HepG2 (cell line): Measurements from ENCODE around the gene RABGGTA. TPM values are rescaled to one million over a fixed set of nuclear protein-coding genes. Genes with fewer than 3 reads are reported as not detected.

Experiments
- ARHGAP35 ChIP-seq: sonication (generic); formaldehyde crosslinking; IDR thresholded peaks from 2 replicates; pipeline ENCODE4 v1.9.0; 2022; ENCODE audit warnings: mild to moderate bottlenecking, inconsistent platforms, moderate library complexity, missing genetic modification reagents, borderline replicate concordance
- ATF5 ChIP-seq: sonication (generic); formaldehyde crosslinking; IDR thresholded peaks from 2 replicates; pipeline ENCODE4 v1.4.0; 2020; ENCODE audit warnings: mild to moderate bottlenecking, low read depth, missing genetic modification reagents
- DPF2 ChIP-seq: sonication (generic); formaldehyde crosslinking; IDR thresholded peaks from 2 replicates; pipeline ENCODE4 v1.4.0; 2020; ENCODE audit warnings: mild to moderate bottlenecking, low read depth, missing genetic modification reagents, borderline replicate concordance
- FOXK1 ChIP-seq: sonication (generic); formaldehyde crosslinking; IDR thresholded peaks from 2 replicates; pipeline ENCODE4 v1.4.0; 2020; ENCODE audit warnings: low read depth, missing genetic modification reagents, borderline replicate concordance
- GTF3A ChIP-seq: sonication (generic); formaldehyde crosslinking; conservative IDR thresholded peaks from 2 replicates; pipeline ENCODE4 v1.4.0; 2020; ENCODE audit warnings: mild to moderate bottlenecking, missing genetic modification reagents
- HDAC1 ChIP-seq: sonication (generic); formaldehyde crosslinking; IDR thresholded peaks from 2 replicates; pipeline ENCODE4 v1.5.1; 2020; ENCODE audit warnings: mild to moderate bottlenecking, missing genetic modification reagents
- ISL2 ChIP-seq: sonication (generic); formaldehyde crosslinking; IDR thresholded peaks from 2 replicates; pipeline ENCODE4 v1.5.0; 2020; ENCODE audit warnings: missing genetic modification reagents
- JUND ChIP-seq: sonication (generic); formaldehyde crosslinking; IDR thresholded peaks from 2 replicates; pipeline ENCODE4 v1.8.0; 2022; ENCODE audit warnings: mild to moderate bottlenecking, missing genetic modification reagents
- KLF13 ChIP-seq: sonication (generic); formaldehyde crosslinking; IDR thresholded peaks from 2 replicates; pipeline ENCODE4 v1.4.0; 2020; ENCODE audit warnings: mild to moderate bottlenecking, missing genetic modification reagents
- POLR2AphosphoS5 ChIP-seq: IDR thresholded peaks from 2 replicates; pipeline ENCODE4 v1.6.1; 2012; ENCODE audit warnings: low read depth, low read length
- SP140L ChIP-seq: sonication (generic); formaldehyde crosslinking; IDR thresholded peaks from 2 replicates; pipeline ENCODE4 v1.4.0; 2020; ENCODE audit warnings: missing genetic modification reagents, borderline replicate concordance
- SRF ChIP-seq: IDR thresholded peaks from 2 replicates; pipeline ENCODE4 v1.6.1; 2011; ENCODE audit warnings: mild to moderate bottlenecking, low read depth, low read length, moderate library complexity
- SSRP1 ChIP-seq: IDR thresholded peaks from 2 replicates; pipeline ENCODE4 v1.6.1; 2016; ENCODE audit warnings: control low read depth
- THAP8 ChIP-seq: sonication (generic); formaldehyde crosslinking; IDR thresholded peaks from 2 replicates; pipeline ENCODE4 v1.5.1; 2020; ENCODE audit warnings: missing genetic modification reagents, mild to moderate bottlenecking, borderline replicate concordance
- ZBTB43 ChIP-seq: sonication (generic); formaldehyde crosslinking; conservative IDR thresholded peaks from 2 replicates; pipeline ENCODE4 v1.4.0; 2020; ENCODE audit warnings: missing genetic modification reagents
- ZFP36 ChIP-seq: fragments of 150-350 bp; IDR thresholded peaks from 2 replicates; pipeline ENCODE4 v1.6.1; 2018; ENCODE audit warnings: borderline replicate concordance, low read length, low read depth; ENCODE audit not compliant: partially characterized antibody
- ZIK1 ChIP-seq: sonication (generic); formaldehyde crosslinking; IDR thresholded peaks from 2 replicates; pipeline ENCODE4 v1.5.0; 2020; ENCODE audit warnings: mild to moderate bottlenecking, low read depth, missing genetic modification reagents, borderline replicate concordance
- ZNF33B ChIP-seq: sonication (generic); formaldehyde crosslinking; IDR thresholded peaks from 2 replicates; pipeline ENCODE4 v1.5.1; 2020; ENCODE audit warnings: mild to moderate bottlenecking, missing genetic modification reagents
- ZNF343 ChIP-seq: sonication (generic); formaldehyde crosslinking; IDR thresholded peaks from 2 replicates; pipeline ENCODE4 v1.4.0; 2020; ENCODE audit warnings: mild to moderate bottlenecking, missing genetic modification reagents
- ZNF510 ChIP-seq: sonication (generic); formaldehyde crosslinking; IDR thresholded peaks from 2 replicates; pipeline ENCODE4 v1.4.0; 2020; ENCODE audit warnings: low read depth, mild to moderate bottlenecking, missing genetic modification reagents
- ZNF703 ChIP-seq: sonication (generic); formaldehyde crosslinking; IDR thresholded peaks from 2 replicates; pipeline ENCODE4 v1.5.1; 2020; ENCODE audit warnings: missing genetic modification reagents, mild to moderate bottlenecking, moderate library complexity, borderline replicate concordance
- polyA plus RNA-seq, 8 experiments: library from polyadenylated mRNA; depleted of rRNA in 3 of 8; stranded (reverse) in 7 of 8; unstranded in 1 of 8; fragments of >200 nt; fragmentation: Illumina TruSeq in 4 of 8; extraction: Trizol in 4 of 8; gene quantifications; 2 replicates each; pipeline versions ENCODE4 v1.2.1 to v1.2.3, GENCODE V29; 2011 to 2016; ENCODE audit warnings: low read depth in 4 of 8, missing spikeins in 1 of 8, mixed read lengths in 1 of 8; ENCODE audit not compliant: insufficient read depth in 1 of 8
- total RNA-seq, 5 experiments: library from RNA; depleted of rRNA; stranded (reverse); fragments of >200 nt; fragmentation: Illumina TruSeq; extraction: Trizol; gene quantifications; 2 replicates each; pipeline ENCODE4 v1.2.3, GENCODE V29; 2016; ENCODE audit warnings: low read depth in 1 of 5
- TF ChIP-seq, protein P1 (sequence below): IDR thresholded peaks from 2 replicates; pipeline ENCODE4 v1.6.1; 2012; ENCODE audit warnings: inconsistent platforms
- TF ChIP-seq, protein P2 (sequence below): IDR thresholded peaks from 2 replicates; pipeline ENCODE4 v1.4.0; 2020; ENCODE audit warnings: mild to moderate bottlenecking, missing genetic modification reagents

RABGGTA gene
- total and polyA plus RNA-seq, 2 of the 13 experiments (the other 11 are each of a cell fraction or from before 2014, with no cell fraction given): 57.9 to 90.8 TPM

DNA sequence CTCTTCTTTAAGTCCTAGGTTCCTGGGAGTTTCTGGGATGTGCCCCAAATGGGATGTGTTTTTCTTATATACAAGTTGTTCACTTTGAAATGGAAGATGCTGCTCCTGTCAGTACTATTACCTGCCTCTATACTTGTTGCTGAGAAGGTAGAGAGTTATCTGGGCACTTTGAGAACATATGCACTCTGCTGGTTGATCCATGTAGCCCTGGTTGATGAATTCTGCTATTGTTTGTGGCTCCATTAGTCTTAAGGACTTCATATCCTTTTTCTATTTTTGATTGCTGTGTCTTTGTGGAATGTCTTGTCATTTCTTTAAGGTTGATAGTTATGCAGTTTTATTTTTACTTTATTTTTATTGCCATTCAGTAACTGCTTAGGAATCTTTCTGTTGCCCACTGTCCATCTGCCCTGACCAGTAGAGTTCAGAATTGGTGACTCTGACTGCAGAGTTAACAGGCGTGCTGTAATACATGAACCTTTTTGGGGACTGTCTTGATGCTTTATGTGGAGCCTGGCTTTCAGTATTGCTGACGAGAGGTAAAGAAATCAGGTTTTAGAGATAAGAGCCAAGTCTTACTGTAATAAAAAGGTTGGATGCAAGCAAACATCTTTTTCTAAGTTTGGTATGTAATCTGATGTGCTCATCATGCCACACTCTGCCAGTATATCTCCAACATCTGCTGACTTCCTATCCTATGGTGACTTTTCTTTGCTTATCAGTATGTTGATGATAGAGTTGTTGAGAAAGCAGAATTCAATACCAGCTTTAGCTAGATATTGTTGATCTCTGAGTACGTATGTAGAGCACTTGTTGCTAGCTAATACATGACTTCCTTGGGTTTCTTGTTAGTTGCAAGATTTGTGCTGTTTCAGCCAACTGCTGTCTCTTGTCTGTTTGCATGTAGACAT lies 37.0 kb downstream of the RABGGTA start (continued):
- TF ChIP-seq FOXK1 (no peak), ZNF703 (CRISPR knock-in tag) (no peak), ISL2 (CRISPR knock-in tag) (no peak), ATF5 (CRISPR knock-in tag) (no peak), ZNF510 (CRISPR knock-in tag) (0 out of 2 replicates have a peak, but pooled peaks have one; percentile 38), ZBTB43 (CRISPR knock-in tag) (no peak), THAP8 (CRISPR knock-in tag) (no peak), JUND (CRISPR knock-in tag) (no peak), ARHGAP35 (CRISPR knock-in tag) (no peak), GTF3A (0 out of 2 replicates have a peak, but pooled peaks have one; percentile 50), ZFP36 (no peak), ZNF33B (CRISPR knock-in tag) (0 out of 2 replicates have a peak, but pooled peaks have one; percentile 34), DPF2 (CRISPR knock-in tag) (no peak), SP140L (CRISPR knock-in tag) (no peak), ZNF343 (CRISPR knock-in tag) (no peak), POLR2AphosphoS5 (0 out of 2 replicates have a peak, but pooled peaks have one; percentile 17), SSRP1 (CRISPR knock-in tag) (peak; percentile 69; the same call in 1 of the 2 replicates), HDAC1 (CRISPR knock-in tag) (no peak), SRF (no peak), KLF13 (CRISPR knock-in tag) (no peak), ZIK1 (no peak)
- TF ChIP-seq, protein P1, sequence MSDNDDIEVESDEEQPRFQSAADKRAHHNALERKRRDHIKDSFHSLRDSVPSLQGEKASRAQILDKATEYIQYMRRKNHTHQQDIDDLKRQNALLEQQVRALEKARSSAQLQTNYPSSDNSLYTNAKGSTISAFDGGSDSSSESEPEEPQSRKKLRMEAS: no peak
- TF ChIP-seq, protein P2, sequence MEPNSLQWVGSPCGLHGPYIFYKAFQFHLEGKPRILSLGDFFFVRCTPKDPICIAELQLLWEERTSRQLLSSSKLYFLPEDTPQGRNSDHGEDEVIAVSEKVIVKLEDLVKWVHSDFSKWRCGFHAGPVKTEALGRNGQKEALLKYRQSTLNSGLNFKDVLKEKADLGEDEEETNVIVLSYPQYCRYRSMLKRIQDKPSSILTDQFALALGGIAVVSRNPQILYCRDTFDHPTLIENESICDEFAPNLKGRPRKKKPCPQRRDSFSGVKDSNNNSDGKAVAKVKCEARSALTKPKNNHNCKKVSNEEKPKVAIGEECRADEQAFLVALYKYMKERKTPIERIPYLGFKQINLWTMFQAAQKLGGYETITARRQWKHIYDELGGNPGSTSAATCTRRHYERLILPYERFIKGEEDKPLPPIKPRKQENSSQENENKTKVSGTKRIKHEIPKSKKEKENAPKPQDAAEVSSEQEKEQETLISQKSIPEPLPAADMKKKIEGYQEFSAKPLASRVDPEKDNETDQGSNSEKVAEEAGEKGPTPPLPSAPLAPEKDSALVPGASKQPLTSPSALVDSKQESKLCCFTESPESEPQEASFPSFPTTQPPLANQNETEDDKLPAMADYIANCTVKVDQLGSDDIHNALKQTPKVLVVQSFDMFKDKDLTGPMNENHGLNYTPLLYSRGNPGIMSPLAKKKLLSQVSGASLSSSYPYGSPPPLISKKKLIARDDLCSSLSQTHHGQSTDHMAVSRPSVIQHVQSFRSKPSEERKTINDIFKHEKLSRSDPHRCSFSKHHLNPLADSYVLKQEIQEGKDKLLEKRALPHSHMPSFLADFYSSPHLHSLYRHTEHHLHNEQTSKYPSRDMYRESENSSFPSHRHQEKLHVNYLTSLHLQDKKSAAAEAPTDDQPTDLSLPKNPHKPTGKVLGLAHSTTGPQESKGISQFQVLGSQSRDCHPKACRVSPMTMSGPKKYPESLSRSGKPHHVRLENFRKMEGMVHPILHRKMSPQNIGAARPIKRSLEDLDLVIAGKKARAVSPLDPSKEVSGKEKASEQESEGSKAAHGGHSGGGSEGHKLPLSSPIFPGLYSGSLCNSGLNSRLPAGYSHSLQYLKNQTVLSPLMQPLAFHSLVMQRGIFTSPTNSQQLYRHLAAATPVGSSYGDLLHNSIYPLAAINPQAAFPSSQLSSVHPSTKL (CRISPR knock-in tag): no peak
